ENCODE results near the gene WASF3. TPM values are rescaled to one million over a fixed set of nuclear protein-coding genes. Genes with fewer than 3 reads are reported as not detected.
"Not testable (repeated sequence)": the region's sequence is repeated elsewhere in the genome, so short reads cannot be mapped to it uniquely, and the experiment has no call there.

The WASF3 gene
- total RNA-seq, 2 donors from 2014 or later = 0.06 to 0.16 TPM

DNA sequence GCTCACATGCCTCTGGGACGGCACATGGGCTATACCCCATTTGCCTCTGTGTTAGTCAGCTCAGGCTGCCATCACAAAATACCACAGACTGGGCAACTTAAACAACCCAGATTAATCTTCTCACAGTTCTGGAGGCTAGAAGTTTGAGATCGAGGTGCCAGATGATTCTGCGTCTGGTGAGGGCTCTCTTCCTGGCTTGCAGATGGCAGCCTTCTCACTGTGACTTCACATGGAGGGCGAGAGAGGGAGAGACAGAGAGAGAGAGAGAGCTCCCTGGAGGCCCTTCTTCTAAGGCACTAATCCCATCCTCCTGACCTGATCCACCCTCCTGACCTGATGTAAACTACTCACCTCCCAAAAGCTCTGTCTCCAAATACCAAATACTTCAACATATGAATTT is 148.1 kb downstream of the WASF3 start:
- Mint-ChIP-seq H3K4me1 (no peaks in the 10 kb centered on the region), H3K27ac (no peak overlapping the region), H3K4me3 (no peak overlapping the region), H3K36me3 (ENCODE audit: low read depth) (no peaks in the 10 kb centered on the region), H3K27me3 (peaks cover 7% of the 10 kb centered on the region), H3K9me3 (no peaks in the 10 kb centered on the region)
- no peak for ATAC-seq (replicated peaks)

DNA sequence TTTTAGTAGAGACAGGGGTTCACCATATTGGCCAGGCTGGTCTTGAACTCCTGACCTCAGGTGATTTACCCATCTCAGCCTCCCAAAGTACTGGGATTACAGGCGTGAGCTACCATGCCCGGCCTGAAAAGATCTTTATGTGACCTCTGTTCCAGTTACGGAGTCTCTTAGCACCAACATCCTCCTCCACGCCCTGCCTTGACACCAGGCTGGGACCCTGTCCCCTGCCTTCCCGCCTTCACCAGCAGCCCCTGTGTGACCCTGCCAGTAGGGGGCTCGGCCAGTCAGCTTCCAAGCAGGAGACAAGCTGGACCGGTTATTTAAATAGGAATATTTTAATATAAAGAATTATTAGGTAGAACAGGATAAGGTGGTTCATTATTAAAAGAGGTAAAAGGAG is 148.9 kb downstream of the WASF3 start:
- Mint-ChIP-seq H3K4me1 (no peaks in the 10 kb centered on the region), H3K27me3 (peaks cover 7% of the 10 kb centered on the region), H3K4me3 (no peak overlapping the region), H3K9me3 (no peaks in the 10 kb centered on the region), H3K36me3 (ENCODE audit: low read depth) (no peaks in the 10 kb centered on the region), H3K27ac (no peak overlapping the region)
- ATAC-seq (replicated peaks) = no peak

DNA sequence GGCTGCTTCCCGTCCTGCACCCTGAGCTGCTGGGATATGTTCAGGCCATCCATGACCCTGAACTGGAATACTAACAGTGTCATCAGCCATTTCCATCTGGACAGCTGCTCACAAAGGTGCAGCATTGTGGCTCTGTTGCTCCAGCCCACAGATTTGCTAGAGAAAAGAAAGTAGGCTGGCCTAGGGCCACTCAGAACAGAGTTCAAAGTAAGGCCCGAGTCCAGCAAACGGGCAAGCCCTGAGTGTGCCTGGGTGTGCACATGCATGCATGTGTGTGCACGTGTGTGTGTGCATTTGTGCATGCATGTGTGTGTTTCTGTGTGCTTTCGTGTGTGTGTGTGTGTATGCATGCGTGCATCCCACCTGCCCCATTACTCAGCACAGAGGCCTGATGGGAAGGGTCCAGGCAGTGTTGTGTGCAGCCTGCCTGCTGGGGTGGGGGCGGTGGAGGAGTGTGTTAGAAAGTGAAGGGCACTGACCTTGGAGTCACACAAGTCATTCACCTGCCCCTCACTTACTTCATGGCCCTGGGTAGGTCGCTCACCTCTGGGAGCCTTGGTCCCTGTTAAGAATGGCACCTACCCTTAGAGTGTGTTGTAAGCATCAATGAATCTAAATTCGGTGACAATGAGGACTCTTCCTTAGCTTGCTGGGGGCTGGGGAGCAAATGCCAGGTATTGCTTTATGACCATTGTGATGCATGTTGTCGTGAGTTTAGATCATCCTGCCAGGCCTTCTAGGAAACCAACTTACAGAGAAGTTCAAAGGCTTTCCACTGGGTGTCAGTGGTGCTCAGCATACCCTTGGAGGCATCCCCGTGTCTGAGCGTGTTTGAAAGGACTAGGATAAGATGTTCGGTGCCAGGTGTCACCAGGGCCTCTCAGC is 149.9 kb downstream of the WASF3 start:
- H3K4me1 Mint-ChIP-seq = no peaks in the 10 kb centered on the region

DNA sequence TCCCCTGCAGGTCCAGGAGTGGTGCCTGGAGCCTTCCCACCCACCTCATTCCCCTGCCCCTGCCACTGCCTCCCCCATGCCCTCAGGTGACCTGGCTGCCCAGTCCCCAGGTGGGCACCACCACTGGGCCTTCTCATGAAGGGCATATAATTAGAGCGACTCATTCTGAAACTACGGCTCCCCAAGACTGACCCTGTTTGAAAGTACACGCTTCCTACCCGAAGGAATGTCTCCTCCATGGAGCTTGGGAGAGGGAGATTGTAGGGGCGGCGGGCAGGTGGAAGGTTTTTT is 150.5 kb downstream of the WASF3 start:
- Mint-ChIP-seq H3K4me3 (no peak overlapping the region), H3K4me1 (no peaks in the 10 kb centered on the region), H3K27ac (no peak overlapping the region), H3K27me3 (peaks cover 7% of the 10 kb centered on the region), H3K9me3 (peaks cover 4% of the 10 kb centered on the region), H3K36me3 (ENCODE audit: low read depth) (no peaks in the 10 kb centered on the region)
- no peak for ATAC-seq (replicated peaks)

More for the DNA sequence above, 149.9 kb downstream of the WASF3 start:
- Mint-ChIP-seq H3K4me3 (no peak overlapping the region), H3K27ac (no peak overlapping the region), H3K9me3 (no peaks in the 10 kb centered on the region), H3K27me3 (peaks cover 7% of the 10 kb centered on the region), H3K36me3 (ENCODE audit: low read depth) (no peaks in the 10 kb centered on the region)
- peak; percentile 44 for ATAC-seq (replicated peaks)

DNA sequence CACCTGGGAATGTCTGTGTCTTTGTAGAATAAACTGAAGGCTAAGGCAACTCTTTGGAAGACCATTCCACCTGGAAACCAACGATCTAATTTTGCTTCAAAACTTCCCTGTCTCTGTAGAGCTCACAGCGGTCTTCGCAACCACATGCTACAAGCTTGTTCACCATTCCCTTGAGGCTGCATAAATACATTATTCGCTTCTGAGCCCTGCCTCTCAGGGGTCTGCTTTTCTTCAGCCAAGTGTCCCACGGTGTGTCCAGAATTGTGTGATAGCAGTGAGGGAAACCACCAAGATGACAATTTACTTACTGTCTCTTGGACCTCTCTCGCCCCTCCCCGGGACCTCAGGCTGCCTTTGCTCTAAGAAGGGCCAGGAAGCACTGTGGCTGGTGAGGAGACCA is 152.0 kb downstream of the WASF3 start:
- no peak for ATAC-seq (replicated peaks)

DNA sequence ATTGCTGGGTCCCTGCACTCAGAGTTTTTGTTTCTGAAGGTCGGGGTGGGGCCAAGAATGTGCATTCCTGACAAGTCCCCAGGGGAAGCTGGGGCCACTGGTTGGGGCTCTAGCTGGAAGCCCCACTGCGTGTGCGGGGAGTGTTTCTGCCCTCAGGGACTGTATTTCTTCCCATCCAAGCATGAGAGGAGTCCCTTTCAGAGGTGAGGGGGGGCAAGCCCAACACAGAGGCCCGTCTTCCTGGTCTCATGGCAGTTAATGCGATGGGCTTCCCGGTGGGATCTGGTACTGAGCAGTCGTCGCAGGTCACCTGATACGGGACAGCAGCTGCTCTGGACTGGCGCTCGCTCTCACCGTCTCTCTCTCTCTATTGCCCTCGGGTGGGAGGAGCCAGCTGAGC is 152.7 kb downstream of the WASF3 start:
- Mint-ChIP-seq H3K27me3 (peaks cover 7% of the 10 kb centered on the region), H3K4me1 (no peaks in the 10 kb centered on the region), H3K9me3 (peaks cover 4% of the 10 kb centered on the region), H3K4me3 (no peak overlapping the region), H3K36me3 (ENCODE audit: low read depth) (no peaks in the 10 kb centered on the region), H3K27ac (no peak overlapping the region)
- ATAC-seq (replicated peaks) = no peak

More for the DNA sequence above, 152.0 kb downstream of the WASF3 start:
- Mint-ChIP-seq H3K27ac (no peak overlapping the region), H3K27me3 (peaks cover 7% of the 10 kb centered on the region), H3K4me3 (no peak overlapping the region), H3K4me1 (no peaks in the 10 kb centered on the region), H3K36me3 (ENCODE audit: low read depth) (no peaks in the 10 kb centered on the region), H3K9me3 (peaks cover 4% of the 10 kb centered on the region)

DNA sequence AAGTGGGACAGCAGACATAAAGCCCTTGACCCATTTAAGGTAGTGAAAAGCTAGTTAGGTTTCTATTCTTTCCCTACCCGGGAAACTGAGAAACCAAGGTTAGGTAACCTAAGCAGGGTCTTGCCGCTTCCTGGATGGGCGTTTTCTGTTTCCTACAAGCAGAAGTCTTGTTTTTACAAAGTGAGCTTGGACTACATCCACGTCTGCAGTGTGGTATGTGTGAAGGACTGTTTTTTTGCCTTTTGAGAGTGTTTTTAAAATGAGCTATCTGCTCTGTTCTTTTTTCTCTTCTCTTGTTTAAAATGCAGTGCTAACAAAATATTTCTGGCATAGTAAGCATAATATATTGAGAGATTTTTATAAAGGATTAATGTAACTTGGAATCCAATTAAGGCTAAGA is 153.7 kb downstream of the WASF3 start:
- no peak overlapping the region for H3K27ac Mint-ChIP-seq
- no peaks in the 10 kb centered on the region for H3K4me1 Mint-ChIP-seq
- H3K36me3 Mint-ChIP-seq (ENCODE audit: low read depth) = no peaks in the 10 kb centered on the region
- H3K9me3 Mint-ChIP-seq = peaks cover 4% of the 10 kb centered on the region
- H3K4me3 Mint-ChIP-seq = no peak overlapping the region
- H3K27me3 Mint-ChIP-seq = no peaks in the 10 kb centered on the region
- no peak for ATAC-seq (replicated peaks)

DNA sequence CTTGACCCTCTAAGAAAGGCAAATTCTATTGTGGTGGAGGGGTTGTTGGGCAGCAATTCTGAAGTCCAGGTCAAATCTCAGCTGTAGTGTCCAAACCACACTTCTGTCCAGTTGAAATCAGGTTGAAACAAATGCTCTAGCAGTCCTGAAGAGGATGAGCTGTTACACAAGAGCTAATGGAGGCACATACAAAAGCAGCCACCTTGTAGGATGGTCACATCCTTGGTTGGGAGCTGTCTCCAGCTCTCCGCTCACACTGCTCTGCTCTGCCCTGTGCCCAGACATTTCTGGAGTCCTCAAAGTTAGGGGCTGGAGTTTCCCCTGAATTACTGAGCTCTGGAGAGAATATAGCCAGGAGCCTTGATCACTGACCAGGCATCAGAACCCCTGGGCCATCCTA is 155.9 kb downstream of the WASF3 start:
- Mint-ChIP-seq H3K27ac (no peak overlapping the region), H3K4me1 (no peaks in the 10 kb centered on the region), H3K9me3 (peaks cover 4% of the 10 kb centered on the region), H3K27me3 (no peaks in the 10 kb centered on the region), H3K4me3 (no peak overlapping the region), H3K36me3 (ENCODE audit: low read depth) (no peaks in the 10 kb centered on the region)
- no peak for ATAC-seq (replicated peaks)

DNA sequence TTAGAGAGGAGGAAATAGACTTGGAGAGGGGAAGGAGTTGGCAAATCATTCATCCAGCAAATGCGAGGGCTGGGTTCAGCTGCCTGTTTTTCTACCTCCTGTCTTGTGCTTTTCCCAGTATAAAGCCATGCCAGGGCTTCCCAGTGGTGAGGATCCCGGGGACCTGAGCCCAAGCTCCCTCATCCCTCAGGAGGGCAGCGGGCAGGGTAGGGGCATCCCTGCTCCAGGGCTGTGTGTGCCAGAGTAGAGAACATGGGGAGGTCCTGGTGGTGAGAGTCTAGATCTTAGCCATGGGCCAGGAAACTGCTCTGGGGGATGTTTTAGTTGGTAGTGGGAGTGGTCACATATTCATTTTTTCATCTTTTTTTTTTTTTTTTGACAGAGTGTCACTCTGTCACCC is 159.5 kb downstream of the WASF3 start:
- H3K9me3 Mint-ChIP-seq = peaks cover 4% of the 10 kb centered on the region

DNA sequence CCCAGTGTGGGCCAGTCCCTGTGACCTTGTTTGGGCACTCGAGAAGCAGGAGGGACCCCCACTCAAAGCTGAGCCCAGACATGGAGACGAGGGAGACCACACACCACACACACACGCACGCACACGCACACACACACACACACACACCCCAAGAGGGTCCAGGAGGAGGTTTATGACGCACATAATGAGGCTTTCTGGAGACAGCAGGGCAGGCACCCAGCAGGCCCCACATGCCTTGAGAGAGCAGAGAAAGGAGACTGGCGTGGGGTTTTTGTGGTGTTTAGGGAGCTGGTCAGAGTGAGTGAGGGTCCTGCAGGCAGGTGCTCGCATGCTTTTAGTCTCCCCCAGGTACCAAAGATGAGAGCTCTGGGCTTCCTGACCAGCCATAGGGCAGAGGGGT is 160.7 kb downstream of the WASF3 start:
- Mint-ChIP-seq H3K9me3 (no peaks in the 10 kb centered on the region), H3K4me3 (no peak overlapping the region), H3K36me3 (ENCODE audit: low read depth) (no peaks in the 10 kb centered on the region), H3K27ac (no peak overlapping the region), H3K4me1 (no peaks in the 10 kb centered on the region), H3K27me3 (no peaks in the 10 kb centered on the region)
- no peak for ATAC-seq (replicated peaks)

More for the DNA sequence above, 159.5 kb downstream of the WASF3 start:
- no peaks in the 10 kb centered on the region for H3K36me3 Mint-ChIP-seq (ENCODE audit: low read depth)
- ATAC-seq (replicated peaks) = no peak
- no peaks in the 10 kb centered on the region for H3K4me1 Mint-ChIP-seq
- H3K27ac Mint-ChIP-seq = no peak overlapping the region
- H3K27me3 Mint-ChIP-seq = no peaks in the 10 kb centered on the region
- H3K4me3 Mint-ChIP-seq = no peak overlapping the region

DNA sequence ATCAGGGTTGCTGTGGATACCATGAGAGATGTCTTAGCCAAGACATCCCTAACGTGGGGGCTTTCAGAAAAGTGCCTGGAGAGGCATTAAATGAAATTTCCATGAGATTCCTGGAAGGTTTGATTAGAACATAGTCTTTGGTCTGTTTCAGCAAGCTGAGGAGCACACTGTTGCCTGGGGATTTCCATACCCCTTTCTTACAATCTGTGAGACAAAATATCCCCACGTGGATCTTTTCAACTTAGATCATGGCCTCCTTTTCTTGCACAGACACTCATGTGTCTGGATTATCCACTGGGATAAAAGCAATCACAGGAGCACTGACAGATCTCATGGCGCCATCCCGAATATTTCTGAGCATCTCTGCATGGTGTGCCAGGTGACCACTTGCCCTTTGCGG is 161.4 kb downstream of the WASF3 start:
- ATAC-seq (replicated peaks) = no peak
- Mint-ChIP-seq H3K36me3 (ENCODE audit: low read depth) (no peaks in the 10 kb centered on the region), H3K9me3 (no peaks in the 10 kb centered on the region), H3K27ac (no peak overlapping the region), H3K4me1 (no peaks in the 10 kb centered on the region), H3K27me3 (no peaks in the 10 kb centered on the region), H3K4me3 (no peak overlapping the region)

DNA sequence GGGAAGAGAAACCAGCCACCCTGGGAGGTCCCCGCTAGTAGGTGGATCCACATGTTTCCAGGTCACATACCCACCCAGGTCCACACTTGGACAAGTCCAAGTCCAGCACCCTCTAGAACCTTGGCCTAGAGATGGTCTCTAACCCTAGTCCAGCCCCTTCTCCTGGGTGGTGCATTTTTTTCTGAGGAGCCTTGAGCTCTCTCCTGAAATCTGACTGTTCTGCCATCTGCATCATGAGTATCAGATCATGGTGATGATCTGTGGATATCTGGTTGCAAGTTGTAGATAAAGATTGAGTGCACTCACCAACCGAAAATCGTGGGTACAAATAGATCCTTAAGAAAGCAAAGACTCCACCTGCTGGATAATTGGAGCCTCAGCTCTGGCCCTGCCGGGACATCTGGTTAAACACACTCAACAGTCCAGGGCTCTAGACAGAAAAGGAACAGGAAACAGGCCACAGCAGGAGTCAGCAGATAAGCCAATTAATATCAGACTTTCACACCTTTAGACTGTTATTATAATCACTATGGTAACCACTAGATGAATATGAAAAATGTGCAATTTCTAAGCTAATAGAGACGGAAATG is 162.0 kb downstream of the WASF3 start:
- no peak overlapping the region for H3K4me3 Mint-ChIP-seq
- H3K9me3 Mint-ChIP-seq = no peaks in the 10 kb centered on the region
- H3K27ac Mint-ChIP-seq = no peak overlapping the region
- H3K4me1 Mint-ChIP-seq = no peaks in the 10 kb centered on the region
- no peaks in the 10 kb centered on the region for H3K27me3 Mint-ChIP-seq
- no peak for ATAC-seq (replicated peaks)
- no peaks in the 10 kb centered on the region for H3K36me3 Mint-ChIP-seq (ENCODE audit: low read depth)

DNA sequence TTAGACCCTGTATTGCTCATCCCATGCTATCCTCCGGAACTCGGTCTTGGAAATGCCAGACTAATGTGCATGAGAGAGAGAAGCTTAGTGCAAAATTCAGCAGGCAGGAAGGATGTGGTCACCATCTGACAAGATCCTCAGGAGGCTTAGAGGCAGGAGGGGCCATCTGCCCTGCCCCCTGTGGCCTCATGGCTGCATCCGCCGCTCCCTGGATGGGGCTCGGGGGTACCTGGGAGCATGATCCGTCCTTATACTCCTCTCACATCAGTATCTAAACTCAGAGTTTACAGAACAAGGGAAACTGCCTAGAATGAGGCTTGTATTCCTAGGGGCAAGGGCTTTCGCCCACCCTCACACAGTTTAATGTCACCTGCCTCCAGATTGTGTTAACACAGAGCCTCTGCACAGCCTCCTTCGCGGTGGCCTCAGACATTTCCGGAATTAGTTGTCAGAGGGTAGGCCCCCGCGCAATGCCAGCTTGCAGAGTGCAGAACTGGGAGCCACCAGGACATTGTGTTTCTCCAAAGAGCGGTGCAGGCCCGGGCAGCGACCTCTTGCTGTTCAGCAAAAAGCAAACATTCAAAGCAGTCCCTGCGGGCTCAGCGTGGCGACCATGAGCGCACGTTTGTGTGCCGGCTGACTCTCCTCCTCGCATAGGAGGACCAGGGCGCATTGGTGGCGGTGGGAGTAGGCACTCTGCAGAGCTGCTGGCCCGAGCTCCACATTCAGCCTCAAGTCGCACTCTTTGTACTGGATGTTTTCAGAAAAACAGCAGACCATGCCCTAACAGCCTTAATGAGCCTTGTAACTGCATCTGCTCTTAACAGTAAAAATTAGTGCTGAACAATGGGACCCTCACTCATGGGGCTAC is 164.0 kb downstream of the WASF3 start:
- no peaks in the 10 kb centered on the region for H3K9me3 Mint-ChIP-seq
- no peaks in the 10 kb centered on the region for H3K27me3 Mint-ChIP-seq
- H3K4me1 Mint-ChIP-seq = no peaks in the 10 kb centered on the region
- peak; percentile 57 for ATAC-seq (replicated peaks)
- no peaks in the 10 kb centered on the region for H3K36me3 Mint-ChIP-seq (ENCODE audit: low read depth)
- no peak overlapping the region for H3K27ac Mint-ChIP-seq
- peak overlapping the region; percentile 61 for H3K4me3 Mint-ChIP-seq

DNA sequence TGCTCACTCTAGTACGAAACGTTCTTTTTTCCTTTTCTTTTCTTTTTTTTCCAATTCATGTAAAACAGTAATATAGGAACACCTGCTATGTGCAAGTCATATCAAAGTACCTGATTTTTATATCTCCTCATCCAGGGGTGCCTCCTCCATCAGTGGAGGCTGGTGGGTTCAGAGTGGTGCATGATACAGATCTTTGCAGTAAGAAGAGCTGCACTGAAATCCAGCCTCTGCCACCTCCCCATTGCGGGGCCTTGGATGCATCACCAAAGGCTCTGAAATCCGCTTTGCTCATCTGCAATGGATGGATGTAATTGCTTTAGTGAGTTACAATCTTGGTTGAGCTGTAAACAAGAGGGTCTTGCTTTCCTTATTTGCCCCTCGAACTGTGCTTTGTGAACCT is 164.8 kb downstream of the WASF3 start:
- no peak for ATAC-seq (replicated peaks)
- Mint-ChIP-seq H3K27ac (no peak overlapping the region), H3K27me3 (no peaks in the 10 kb centered on the region), H3K4me3 (no peak overlapping the region), H3K36me3 (ENCODE audit: low read depth) (no peaks in the 10 kb centered on the region), H3K4me1 (no peaks in the 10 kb centered on the region), H3K9me3 (no peaks in the 10 kb centered on the region)

DNA sequence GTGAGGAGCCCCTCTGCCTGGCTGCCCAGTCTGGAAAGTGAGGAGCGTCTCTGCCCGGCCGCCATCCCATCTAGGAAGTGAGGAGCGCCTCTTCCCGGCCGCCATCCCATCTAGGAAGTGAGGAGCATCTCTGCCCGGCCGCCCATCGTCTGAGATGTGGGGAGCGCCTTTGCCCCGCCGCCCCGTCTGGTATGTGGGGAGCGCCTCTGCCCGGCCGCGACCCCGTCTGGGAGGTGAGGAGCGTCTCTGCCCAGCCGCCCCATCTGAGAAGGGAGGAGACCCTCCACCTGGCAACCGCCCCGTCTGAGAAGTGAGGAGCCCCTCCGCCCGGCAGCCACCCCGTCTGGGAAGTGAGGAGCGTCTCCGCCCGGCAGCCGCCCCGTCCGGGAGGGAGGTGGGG is 166.1 kb downstream of the WASF3 start:
- H3K4me1 Mint-ChIP-seq; ATAC-seq (replicated peaks); H3K4me3 Mint-ChIP-seq; H3K9me3 Mint-ChIP-seq; H3K27ac Mint-ChIP-seq; H3K27me3 Mint-ChIP-seq; H3K36me3 Mint-ChIP-seq (ENCODE audit: low read depth): not testable (repeated sequence)
